Measurements from ENCODE around the gene RNF17. TPM values are rescaled to one million over a fixed set of nuclear protein-coding genes. Genes with fewer than 3 reads are reported as not detected.

The RNF17 gene
- total RNA-seq, 4 donors from 2014 or later = 0.21 to 2.0 TPM; not detected in 2

GRCh38 chr13:24925318-24926231 is 161.6 kb downstream of the RNF17 start:
- TF ChIP-seq POLR2A (IDR thresholded peaks at IDR 0.05) (no peak), EP300 (IDR thresholded peaks at IDR 0.05) (no peak), CTCF (IDR thresholded peaks at IDR 0.05) (no peak)
- no peaks in the 10 kb centered on the region for H3K9me3 ChIP-seq
- H3K4me3 ChIP-seq = no peak overlapping the region
- 50 to 54% methylated on average over 15 of the region's 15 CpGs for WGBS, 2 donors
- H3K27ac ChIP-seq = no peak overlapping the region
- no peak for DNase-seq (ENCODE audit: low spot score in 2 of 2)
- H3K36me3 ChIP-seq = no peaks in the 10 kb centered on the region
- H3K4me1 ChIP-seq = peaks cover 0 to 11% (median 6%) of the 10 kb centered on the region in 4 donors
- peaks cover 0 to 38% of the 10 kb centered on the region in 2 donors for H3K27me3 ChIP-seq

- Histone ChIP-seq H3K27me3 (peaks cover 0 to 61% of the 10 kb centered on the region in 2 donors), H3K27ac (no peak overlapping the region), H3K9me3 (no peaks in the 10 kb centered on the region), H3K4me3 (no peak overlapping the region), H3K36me3 (no peaks in the 10 kb centered on the region), H3K4me1 (peaks cover 0 to 7% (median 0%) of the 10 kb centered on the region in 4 donors)
- 40 to 52% methylated on average over 4 of the region's 4 CpGs for WGBS, 2 donors
- TF ChIP-seq POLR2A (IDR thresholded peaks at IDR 0.05) = no peak
- no peak for TF ChIP-seq CTCF (IDR thresholded peaks at IDR 0.05)
- no peak for TF ChIP-seq EP300 (IDR thresholded peaks at IDR 0.05)
- DNase-seq (ENCODE audit: low spot score in 2 of 2) = no peak
Measured at GRCh38 chr13:24927810-24928404, 163.9 kb downstream of the RNF17 start.

- H3K27me3 ChIP-seq = peaks cover 0 to 66% of the 10 kb centered on the region in 2 donors
- TF ChIP-seq CTCF (IDR thresholded peaks at IDR 0.05) = no peak
- no peak for TF ChIP-seq POLR2A (IDR thresholded peaks at IDR 0.05)
- no peak for TF ChIP-seq EP300 (IDR thresholded peaks at IDR 0.05)
- WGBS, 2 donors = 100% methylated on average over 1 of the region's 1 CpG
- DNase-seq (ENCODE audit: low spot score in 2 of 2) = no peak
- H3K4me1 ChIP-seq = peaks cover 0 to 7% (median 0%) of the 10 kb centered on the region in 4 donors
- H3K36me3 ChIP-seq = no peaks in the 10 kb centered on the region
- no peak overlapping the region for H3K4me3 ChIP-seq
- H3K9me3 ChIP-seq = no peaks in the 10 kb centered on the region
- H3K27ac ChIP-seq = no peak overlapping the region
Measured at GRCh38 chr13:24929196-24929595, 165.2 kb downstream of the RNF17 start.

Other genes starting within 250 kb of the RNF17 start
- not detected for gene ATP12A, start 83.8 kb upstream of the RNF17 start, total RNA-seq